A549 (cell line): ENCODE results near the gene PAXIP1. TPM values are rescaled to one million over a fixed set of nuclear protein-coding genes. Genes with fewer than 3 reads are reported as not detected.
A peak's percentile ranks its signal among the peaks of the same experiment; 100 is the strongest.

Experiments
- ATAC-seq, 2 experiments: fragments of 200-7000 bp in 1 of 2; fragments of >200 bp in 1 of 2; cut with Nextera tagmentation in 1 of 2; cut with Tn5 transposase in 1 of 2; 3 replicates each; pipeline versions ENCODE4 v1.8.0 to v1.9.1; 2018 to 2020; ENCODE audit warnings: mild to moderate bottlenecking in 1 of 2, moderate library complexity in 1 of 2
- CTCF ChIA-PET: fragments of 300-600 bp; sonication (Branson Sonifier 250); formaldehyde crosslinking; extraction: SDS; loops from one replicate; lab custom pipeline; 2021; ENCODE audit warnings: antibody characterized with exemption, inconsistent platforms; lab: Yijun Ruan, JAX
- POLR2A ChIA-PET: fragments of 350-600 bp; formaldehyde crosslinking; extraction: SDS; loops from one replicate; lab custom pipeline; 2021; ENCODE audit warnings: antibody characterized with exemption, inconsistent platforms; lab: Yijun Ruan, JAX
- DNase-seq, 2 experiments: peaks; one replicate each; pipeline versions ENCODE4 v3.0.0 to v3.0.0-alpha.2; 2011 to 2016; ENCODE audit warnings: low read depth in 1 of 2, low spot score in 1 of 2
- FAIRE-seq: peaks from 2 replicates; lab custom pipeline; 2011; peaks lifted over from hg19 to GRCh38; lab: Jason Lieb, UNC
- H3K27ac ChIP-seq, 2 experiments: fragments of >200 bp; sonication (Bioruptor Twin); formaldehyde crosslinking; 3 replicates each; pipeline ENCODE4 v1.5.1; 2016 to 2017
- H3K4me1 ChIP-seq: fragments of >200 bp; sonication (Bioruptor Twin); formaldehyde crosslinking; 3 replicates; pipeline ENCODE4 v1.6.1; 2016
- H3K4me2 ChIP-seq: fragments of >200 bp; sonication (Bioruptor Twin); formaldehyde crosslinking; 3 replicates; pipeline ENCODE4 v1.6.1; 2016
- H3K4me3 ChIP-seq: fragments of >200 bp; sonication (Bioruptor Twin); formaldehyde crosslinking; 3 replicates; pipeline ENCODE4 v1.5.1; 2016
- H3K9me3 ChIP-seq: fragments of >200 bp; sonication (Bioruptor Twin); formaldehyde crosslinking; 3 replicates; pipeline ENCODE4 v1.6.1; 2016
- BCL3 ChIP-seq: fragments of >200 bp; sonication (Bioruptor Twin); formaldehyde crosslinking; IDR thresholded peaks from 3 replicates; pipeline ENCODE4 v1.6.1; 2016
- BHLHE40 ChIP-seq: IDR thresholded peaks from 2 replicates; pipeline ENCODE4 v1.6.1; 2012; ENCODE audit warnings: low read depth, low read length, inconsistent platforms
- CBX2 ChIP-seq: fragments of 200-600 bp; sonication (generic); IDR thresholded peaks from 2 replicates; pipeline ENCODE4 v1.6.1; 2016; ENCODE audit warnings: low read depth, mild to moderate bottlenecking, borderline replicate concordance
- CEBPB ChIP-seq, 2 experiments: fragments of >200 bp in 1 of 2; sonication (Bioruptor Twin) in 1 of 2; formaldehyde crosslinking in 1 of 2; IDR thresholded peaks; 2 replicates each; pipeline ENCODE4 v1.6.1; 2012 to 2016
- CHD4 ChIP-seq: fragments of 200-600 bp; sonication (generic); IDR thresholded peaks from 2 replicates; pipeline ENCODE4 v1.6.1; 2016; ENCODE audit warnings: antibody characterized with exemption, mild to moderate bottlenecking, borderline replicate concordance
- EHMT2 ChIP-seq: fragments of 200-600 bp; sonication (generic); IDR thresholded peaks from 2 replicates; pipeline ENCODE4 v1.6.1; 2016; ENCODE audit warnings: antibody characterized with exemption, low read depth, mild to moderate bottlenecking, moderate library complexity
- ELK1 ChIP-seq: fragments of 150-350 bp; IDR thresholded peaks from 2 replicates; pipeline ENCODE4 v1.6.1; 2014; ENCODE audit warnings: low read depth, mild to moderate bottlenecking, low read length
- EP300 ChIP-seq, 2 experiments: fragments of >200 bp; sonication (Bioruptor Twin); formaldehyde crosslinking; IDR thresholded peaks; 2 replicates in 1 of 2; 3 replicates in 1 of 2; pipeline ENCODE4 v1.6.1; 2016 to 2017
- FOXS1 ChIP-seq: fragments of 250-450 bp; sonication (Bioruptor Pico); IDR thresholded peaks from 2 replicates; pipeline ENCODE4 v1.5.0; 2020; ENCODE audit warnings: mild to moderate bottlenecking, moderate library complexity
- GATA3 ChIP-seq: IDR thresholded peaks from 2 replicates; pipeline ENCODE4 v1.6.1; 2012; ENCODE audit warnings: borderline replicate concordance
- HDAC2 ChIP-seq: fragments of 200-600 bp; sonication (generic); IDR thresholded peaks from 2 replicates; pipeline ENCODE4 v1.6.1; 2016
- HEYL ChIP-seq: fragments of 250-450 bp; sonication (Bioruptor Pico); IDR thresholded peaks from 2 replicates; pipeline ENCODE4 v1.8.0; 2021; ENCODE audit warnings: mild to moderate bottlenecking, moderate library complexity
- HMGXB4 ChIP-seq: fragments of 250-450 bp; sonication (Bioruptor Pico); IDR thresholded peaks from 2 replicates; pipeline ENCODE4 v1.5.0; 2021; ENCODE audit warnings: mild to moderate bottlenecking, moderate library complexity, borderline replicate concordance
- HOXB13 ChIP-seq: fragments of 250-450 bp; sonication (Bioruptor Pico); IDR thresholded peaks from 2 replicates; pipeline ENCODE4 v1.5.0; 2020; ENCODE audit warnings: low read depth, mild to moderate bottlenecking, moderate library complexity
- JUNB ChIP-seq: fragments of >200 bp; sonication (Bioruptor Twin); formaldehyde crosslinking; IDR thresholded peaks from 2 replicates; pipeline ENCODE4 v1.6.1; 2016
- KDM1A ChIP-seq: fragments of 200-600 bp; sonication (generic); IDR thresholded peaks from 2 replicates; pipeline ENCODE4 v1.6.1; 2016; ENCODE audit warnings: low read depth, mild to moderate bottlenecking
- KDM5A ChIP-seq: fragments of 200-600 bp; sonication (generic); IDR thresholded peaks from 2 replicates; pipeline ENCODE4 v1.6.1; 2016; ENCODE audit warnings: antibody characterized with exemption, mild to moderate bottlenecking
- MAFK ChIP-seq: fragments of 450-650 bp; IDR thresholded peaks from 2 replicates; pipeline ENCODE4 v1.6.1; 2014; ENCODE audit not compliant: partially characterized antibody
- MAX ChIP-seq: IDR thresholded peaks from 2 replicates; pipeline ENCODE4 v1.6.1; 2012
- MYC ChIP-seq: IDR thresholded peaks from 2 replicates; pipeline ENCODE4 v1.6.1; 2012; ENCODE audit warnings: mild to moderate bottlenecking, inconsistent platforms, low read length, improper control_type of control experiment, borderline replicate concordance
- NPAS2 ChIP-seq: fragments of 250-450 bp; sonication (Bioruptor Pico); IDR thresholded peaks from 2 replicates; pipeline ENCODE4 v1.8.0; 2022; ENCODE audit warnings: mild to moderate bottlenecking, moderate library complexity, borderline replicate concordance
- NR3C1 ChIP-seq: fragments of >200 bp; sonication (Bioruptor Twin); formaldehyde crosslinking; IDR thresholded peaks from 3 replicates; pipeline ENCODE4 v1.6.1; 2017
- RAD21 ChIP-seq, 2 experiments: fragments of >200 bp in 1 of 2; sonication (Bioruptor Twin) in 1 of 2; formaldehyde crosslinking in 1 of 2; IDR thresholded peaks in 1 of 2; conservative IDR thresholded peaks in 1 of 2; 2 replicates in 1 of 2; 3 replicates in 1 of 2; pipeline ENCODE4 v1.6.1; 2012 to 2018; ENCODE audit warnings: inconsistent platforms in 1 of 2
- RARB ChIP-seq: fragments of 250-450 bp; sonication (Bioruptor Pico); IDR thresholded peaks from 2 replicates; pipeline ENCODE4 v1.8.0; 2021; ENCODE audit warnings: mild to moderate bottlenecking, moderate library complexity
- RCOR1 ChIP-seq: fragments of 150-350 bp; IDR thresholded peaks from 2 replicates; pipeline ENCODE4 v1.6.1; 2014; ENCODE audit warnings: antibody characterized with exemption, low read length, low read depth
- RFX5 ChIP-seq: fragments of 450-650 bp; IDR thresholded peaks from 2 replicates; pipeline ENCODE4 v1.7.1; 2014; ENCODE audit warnings: antibody characterized with exemption, mild to moderate bottlenecking, moderate library complexity
- TFCP2L1 ChIP-seq: fragments of 250-450 bp; sonication (Bioruptor Pico); IDR thresholded peaks from 2 replicates; pipeline ENCODE4 v1.5.0; 2021; ENCODE audit warnings: mild to moderate bottlenecking
- TP53 ChIP-seq: fragments of 250-450 bp; sonication (Bioruptor Pico); IDR thresholded peaks from 2 replicates; pipeline ENCODE4 v1.5.0; 2021; ENCODE audit warnings: mild to moderate bottlenecking, moderate library complexity
- ZFP36 ChIP-seq: fragments of 450-650 bp; IDR thresholded peaks from 2 replicates; pipeline ENCODE4 v1.6.1; 2014; ENCODE audit warnings: borderline replicate concordance; ENCODE audit not compliant: partially characterized antibody
- ZSCAN20 ChIP-seq: fragments of 250-450 bp; sonication (Bioruptor Pico); IDR thresholded peaks from 2 replicates; pipeline ENCODE4 v1.8.0; 2022; ENCODE audit warnings: mild to moderate bottlenecking, moderate library complexity
- WGBS: methylation state at CpG from one replicate; pipeline ENCODE4 v1.1.6; 2017; ENCODE audit errors: missing lambda C conversion rate; 5-methylcytosine and 5-hydroxymethylcytosine counted together
- polyA plus RNA-seq, 4 experiments: library from polyadenylated mRNA; depleted of rRNA in 3 of 4; stranded (reverse); fragments of >200 nt; fragmentation: RNase III in 1 of 4; extraction: RNeasy Plus Mini Kit Qiagen cat#74134 plus additional on column Dnase treatment in 1 of 4; gene quantifications; 2 replicates in 3 of 4; 3 replicates in 1 of 4; pipeline ENCODE4 v1.2.3, GENCODE V29; 2011 to 2017

PAXIP1 gene
- polyA plus RNA-seq, 2 of the 4 experiments (the other 2 are of a cell fraction), result 15.3 to 15.7 TPM

GRCh38 chr7:154907651-154908620 is 95.0 kb downstream of the PAXIP1 start:
- ATAC-seq (peak in 1 of 2 experiments; percentile 23; a peak in 2 of 6 replicates), FAIRE-seq (no peak), DNase-seq (no peak)
- ChIA-PET POLR2A (no interaction called here), CTCF (interaction anchor here (0.6 to 2.2 kb wide), 3 partner anchors 8 to 94 kb away, joined by 3 to 9 read pairs (median 3); no protein-coding TSS in a partner anchor)
- Histone ChIP-seq H3K9me3 (peaks cover 9% of the 10 kb centered on the region; the same call in 2 of the 3 replicates), H3K4me2 (no peak overlapping the region), H3K27ac (no peak overlapping the region), H3K4me3 (no peak overlapping the region), H3K4me1 (no peaks in the 10 kb centered on the region)
- WGBS, result 48% methylated on average over 19 of the region's 21 CpGs
- TF ChIP-seq TFCP2L1 (CRISPR knock-in tag) (no peak), HDAC2 (no peak), GATA3 (no peak), ELK1 (no peak), BCL3 (no peak), CBX2 (no peak), TP53 (CRISPR knock-in tag) (no peak), HMGXB4 (no peak), ZSCAN20 (no peak), CEBPB (IDR thresholded peaks at IDR 0.05) (no peak), HEYL (CRISPR knock-in tag) (no peak), MAFK (no peak), ZFP36 (no peak), RARB (CRISPR knock-in tag) (no peak), RFX5 (no peak), RCOR1 (no peak)

- Histone ChIP-seq H3K9me3 (peaks cover 9% of the 10 kb centered on the region; the same call in 2 of the 3 replicates), H3K27ac (no peak overlapping the region), H3K4me2 (no peak overlapping the region), H3K4me1 (no peaks in the 10 kb centered on the region), H3K4me3 (no peak overlapping the region)
- DNase-seq (no peak), FAIRE-seq (no peak), ATAC-seq (no peak)
- POLR2A ChIA-PET, result interaction anchor here (0.7 kb wide), 1 partner anchor 9 kb away, joined by 6 read pairs; no protein-coding TSS in a partner anchor
- CTCF ChIA-PET, result interaction anchor here (0.6 to 2.2 kb wide), 4 partner anchors 21 to 627 kb away, joined by 3 to 9 read pairs (median 3); no protein-coding TSS in a partner anchor
- TF ChIP-seq NR3C1, result no peak
- TF ChIP-seq FOXS1 (CRISPR knock-in tag), result no peak
- TF ChIP-seq ZSCAN20, result no peak
- TF ChIP-seq BHLHE40, result no peak
- TF ChIP-seq TP53 (CRISPR knock-in tag), result no peak
- no peak for TF ChIP-seq KDM5A
- TF ChIP-seq HOXB13 (CRISPR knock-in tag), result no peak
- TF ChIP-seq MAFK, result no peak
- TF ChIP-seq HMGXB4, result no peak
- TF ChIP-seq EP300 (IDR thresholded peaks at IDR 0.05), result no peak
- no peak for TF ChIP-seq CHD4
- TF ChIP-seq NPAS2 (CRISPR knock-in tag), result no peak
- TF ChIP-seq KDM1A, result no peak
- no peak for TF ChIP-seq EHMT2
- no peak for TF ChIP-seq MYC
- TF ChIP-seq GATA3, result no peak
- no peak for TF ChIP-seq RAD21 (conservative IDR thresholded peaks at IDR 0.05 in 1 of 2, IDR thresholded peaks at IDR 0.05 in 1 of 2)
- TF ChIP-seq JUNB, result no peak
- no peak for TF ChIP-seq MAX
- WGBS, result 65% methylated on average over 17 of the region's 41 CpGs
These were observed 96.1 kb downstream of the PAXIP1 start for GRCh38 chr7:154906736-154907355.
